Measurements from ENCODE around the gene OVAAL. TPM values are rescaled to one million over a fixed set of nuclear protein-coding genes. Genes with fewer than 3 reads are reported as not detected.
"Not testable (repeated sequence)": the region's sequence is repeated elsewhere in the genome, so short reads cannot be mapped to it uniquely, and the experiment has no call there.

The OVAAL gene
- total RNA-seq, 1 donor from 2014 or later: 0.96 TPM

- no peak for DNase-seq (ENCODE audit: low spot score)
Observed at GRCh38 chr1:180540697-180541594, 17.8 kb upstream of the OVAAL start.

DNA sequence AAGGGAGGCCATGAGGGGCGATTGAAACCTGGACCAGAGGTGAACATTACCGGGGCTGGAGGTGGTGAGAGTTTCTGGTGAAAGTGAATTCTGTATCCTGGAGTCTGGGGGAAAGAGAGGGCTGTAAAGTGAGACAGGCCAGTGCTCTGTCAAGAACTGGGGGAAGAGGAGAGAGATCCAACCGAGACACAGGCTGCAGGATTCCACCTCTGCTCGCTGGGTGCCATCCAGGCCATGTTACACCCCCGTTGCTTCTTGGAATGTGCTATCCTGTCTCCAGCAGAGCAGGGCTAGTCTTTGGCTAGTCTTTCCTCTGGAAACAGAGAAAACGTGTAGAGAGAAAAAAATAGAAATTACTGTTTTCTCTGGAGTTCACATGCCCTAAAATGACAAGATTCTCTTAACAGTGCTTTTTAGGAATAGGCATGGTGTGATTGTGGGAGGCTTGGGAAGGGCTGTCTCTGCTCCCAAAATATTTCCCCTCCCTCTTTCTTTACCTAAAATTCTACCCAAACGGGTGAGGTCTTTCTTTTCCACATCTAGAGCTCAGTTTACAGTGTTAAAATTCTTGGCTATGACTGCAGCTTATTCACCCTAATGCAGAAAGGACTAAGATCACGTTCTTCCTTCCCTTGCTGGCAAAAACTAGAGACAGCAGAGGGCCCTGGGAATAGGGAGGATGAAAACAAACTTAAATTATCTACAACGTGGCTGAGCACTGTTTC is 16.5 kb upstream of the OVAAL start:
- DNase-seq (ENCODE audit: low spot score): no peak

GRCh38 chr1:180542838-180543145 is 16.0 kb upstream of the OVAAL start:
- peak; percentile 57 for DNase-seq (ENCODE audit: low spot score)

DNA sequence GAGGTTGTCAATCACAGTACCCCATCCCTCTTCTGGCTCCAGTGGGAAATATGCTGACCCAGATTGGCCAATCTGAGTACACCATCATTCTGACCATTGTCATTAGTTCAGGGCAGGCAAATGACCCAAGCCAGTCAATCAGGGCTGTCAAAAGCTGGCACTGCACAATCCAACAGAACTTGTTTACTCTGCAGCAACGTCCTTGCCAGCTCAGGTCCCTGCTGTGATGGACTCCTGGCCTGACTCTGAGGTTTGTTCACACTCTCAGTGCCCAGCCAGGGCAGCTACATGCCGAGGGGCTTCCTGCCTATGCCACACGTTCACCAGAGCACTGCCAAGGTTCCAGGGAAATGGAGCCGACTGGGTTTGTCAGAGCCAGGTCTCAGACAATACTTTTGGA is 14.7 kb upstream of the OVAAL start:
- no peak for DNase-seq (ENCODE audit: low spot score)

DNA sequence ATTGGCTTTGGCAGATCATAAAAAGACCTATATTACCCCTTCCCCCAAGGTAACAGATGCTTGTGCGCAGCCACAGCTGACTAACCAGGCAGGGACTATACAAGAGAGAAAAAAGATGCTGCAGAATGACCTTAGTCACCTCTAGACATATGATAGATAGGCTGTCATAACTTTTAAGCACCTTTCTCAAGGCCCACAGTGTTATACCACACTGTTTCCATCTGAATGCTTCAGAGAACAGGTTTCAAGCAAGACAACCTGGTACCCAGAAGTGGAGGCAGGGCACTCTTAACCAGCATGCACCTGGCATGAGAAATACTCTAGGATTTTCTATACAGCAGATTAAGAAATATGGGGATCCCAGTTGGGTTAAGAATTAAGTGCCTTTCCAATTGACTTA is 12.8 kb upstream of the OVAAL start:
- DNase-seq (ENCODE audit: low spot score): no peak

DNA sequence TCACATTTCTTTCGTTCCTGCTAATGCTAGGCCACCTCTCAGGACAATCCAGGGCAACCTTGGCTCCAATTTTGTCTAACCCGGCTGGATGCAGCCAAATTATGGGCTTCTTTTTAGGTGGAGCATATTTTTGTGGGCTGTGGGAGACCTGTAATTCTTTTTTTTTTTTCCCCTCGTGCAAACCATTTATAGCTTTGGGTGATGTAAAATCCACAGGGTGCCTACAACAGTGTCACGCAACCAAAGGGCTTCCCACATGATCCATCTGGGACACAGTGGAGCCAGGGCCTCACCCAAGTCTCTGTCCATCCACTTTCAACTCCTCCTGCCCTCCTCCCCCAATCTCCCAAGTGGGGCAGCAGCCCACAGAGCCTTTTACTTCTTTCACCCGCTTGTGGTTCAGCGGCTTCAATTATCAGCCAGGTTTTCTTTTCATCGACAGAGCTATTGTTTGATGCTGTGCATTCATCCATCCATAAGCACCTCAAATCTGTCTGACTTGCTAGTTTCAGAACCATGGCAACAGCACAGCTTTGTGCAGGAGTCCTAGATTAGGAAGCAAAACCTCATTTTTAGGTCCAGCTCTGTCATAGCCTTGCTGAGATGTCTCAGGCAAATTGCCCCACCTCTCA is 10.0 kb upstream of the OVAAL start:
- DNase-seq (ENCODE audit: low spot score): no peak

DNA sequence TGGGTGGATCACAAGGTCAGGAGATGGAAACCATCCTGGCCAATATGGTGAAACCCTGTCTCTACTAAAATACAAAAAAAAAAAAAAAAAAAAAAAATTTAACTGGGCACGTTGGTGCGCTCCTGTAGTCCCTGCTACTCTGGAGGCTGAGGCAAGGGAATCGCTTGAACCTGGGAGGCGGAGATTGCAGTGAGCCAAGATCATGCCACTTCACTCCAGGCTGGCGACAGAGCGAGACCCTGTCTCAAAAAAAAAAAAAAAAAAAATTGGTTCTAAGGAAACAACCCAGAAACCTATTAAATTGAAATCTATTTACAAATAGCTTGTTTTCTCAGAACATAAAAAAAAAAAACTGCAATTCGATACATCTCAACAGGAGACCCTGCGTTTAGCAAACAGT is 9.0 kb upstream of the OVAAL start:
- DNase-seq (ENCODE audit: low spot score): not testable (repeated sequence)

GRCh38 chr1:180550241-180550640 is 8.5 kb upstream of the OVAAL start:
- no peak for DNase-seq (ENCODE audit: low spot score)

DNA sequence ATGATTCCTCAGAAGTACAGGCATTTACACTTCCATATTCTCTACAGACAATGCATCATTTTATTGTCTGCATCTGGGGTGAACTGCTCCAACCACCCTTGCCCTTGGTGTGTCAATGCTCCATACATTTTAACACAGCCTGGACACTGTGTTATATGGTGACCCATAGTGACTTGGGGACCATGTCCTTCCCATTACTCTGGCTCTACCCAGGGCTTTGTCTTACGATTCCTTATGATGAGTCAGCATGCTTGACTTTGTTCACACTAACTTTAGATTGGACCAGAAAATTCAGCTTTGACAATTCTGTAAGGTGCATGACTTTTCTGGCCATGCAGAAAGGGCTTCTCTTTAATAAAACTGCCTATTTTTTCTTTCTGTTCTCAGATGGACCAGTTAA is 6.8 kb upstream of the OVAAL start:
- DNase-seq (ENCODE audit: low spot score): no peak

DNA sequence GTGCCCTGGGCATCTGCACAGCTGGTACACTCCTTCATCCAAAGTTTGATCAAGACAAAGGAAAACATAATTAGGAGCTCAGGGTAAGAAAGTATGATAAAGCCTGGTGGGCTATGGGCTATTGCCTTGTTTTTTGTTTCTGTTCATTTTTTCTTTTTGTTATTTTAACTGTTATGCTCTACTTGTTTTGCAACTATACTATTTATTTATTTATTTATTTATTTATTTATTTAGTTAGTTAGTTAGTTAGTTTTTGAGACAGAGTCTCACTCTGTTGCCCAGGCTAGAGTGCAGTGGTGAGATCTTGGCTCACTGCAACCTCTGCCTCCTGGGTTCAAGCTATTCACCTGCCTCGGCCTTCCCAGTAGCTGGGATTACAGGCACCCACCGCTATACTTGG is 5.7 kb upstream of the OVAAL start:
- not testable (repeated sequence) for DNase-seq (ENCODE audit: low spot score)

DNA sequence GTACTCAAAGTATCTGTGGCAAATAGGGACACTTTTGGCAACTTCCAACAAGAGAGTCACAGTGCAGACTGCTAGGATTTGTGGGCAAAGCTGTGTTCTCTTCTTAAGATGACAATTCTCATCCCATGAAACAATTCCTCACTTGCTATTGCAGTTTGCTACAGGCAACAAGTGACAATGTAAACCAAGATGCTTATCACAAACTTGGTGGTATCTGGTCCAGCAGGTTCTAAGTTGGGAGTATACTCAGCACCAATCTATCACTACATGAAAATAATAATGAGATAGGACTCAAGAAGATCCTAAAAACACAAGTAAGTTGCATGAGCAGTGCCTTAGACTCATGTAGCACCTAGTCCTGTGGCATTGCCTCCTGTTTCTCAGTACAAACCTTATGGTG is 3.4 kb upstream of the OVAAL start:
- DNase-seq (ENCODE audit: low spot score): peak; percentile 28

GRCh38 chr1:180560200-180560867 is 1.6 kb downstream of the OVAAL start:
- DNase-seq (ENCODE audit: low spot score): no peak

- DNase-seq (ENCODE audit: low spot score): peak; percentile 27
Observed at GRCh38 chr1:180560868-180561600, 2.3 kb downstream of the OVAAL start.

GRCh38 chr1:180562640-180563025 is 3.9 kb downstream of the OVAAL start:
- no peak for DNase-seq (ENCODE audit: low spot score)

DNA sequence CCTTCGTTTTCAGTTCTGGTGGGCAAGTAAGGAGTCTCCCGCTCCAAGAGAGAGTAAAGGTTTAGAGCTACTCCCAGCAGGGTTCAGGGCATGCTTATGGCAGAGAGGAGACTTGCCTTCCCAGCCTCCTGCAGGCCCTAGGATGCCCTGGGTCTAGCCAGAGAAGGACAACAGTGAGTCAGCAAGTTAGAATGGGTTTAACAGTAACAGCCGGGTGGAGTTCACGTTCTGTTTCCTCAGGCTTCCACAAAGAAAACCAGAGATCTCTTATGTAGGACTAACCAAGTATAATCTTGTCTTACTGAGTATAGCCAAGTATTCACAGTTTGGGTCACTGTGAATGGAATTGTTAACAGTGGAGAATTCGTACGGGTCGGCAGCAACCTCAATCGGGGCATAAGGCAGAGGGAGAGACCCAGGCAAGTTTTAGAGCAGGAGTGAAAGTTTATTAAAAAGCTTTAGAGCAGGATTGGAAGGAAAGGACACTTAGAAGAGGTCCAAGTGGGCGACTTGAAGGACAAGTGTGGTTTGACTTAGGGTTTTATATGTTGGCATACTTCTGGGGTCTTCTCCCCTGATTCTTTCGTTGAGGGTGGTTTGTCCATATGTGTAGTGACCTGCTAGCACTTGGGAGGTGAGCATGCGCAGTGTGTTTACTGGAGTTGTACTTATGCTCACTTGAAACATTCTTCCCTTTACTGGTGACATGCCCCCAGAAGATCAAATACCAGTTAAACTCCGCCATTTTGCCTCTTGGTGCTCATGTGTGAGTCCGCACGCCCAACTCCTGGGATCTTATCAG is 4.5 kb downstream of the OVAAL start:
- DNase-seq (ENCODE audit: low spot score): peak; percentile 53

GRCh38 chr1:180565121-180565871 is 6.5 kb downstream of the OVAAL start:
- no peak for DNase-seq (ENCODE audit: low spot score)

DNA sequence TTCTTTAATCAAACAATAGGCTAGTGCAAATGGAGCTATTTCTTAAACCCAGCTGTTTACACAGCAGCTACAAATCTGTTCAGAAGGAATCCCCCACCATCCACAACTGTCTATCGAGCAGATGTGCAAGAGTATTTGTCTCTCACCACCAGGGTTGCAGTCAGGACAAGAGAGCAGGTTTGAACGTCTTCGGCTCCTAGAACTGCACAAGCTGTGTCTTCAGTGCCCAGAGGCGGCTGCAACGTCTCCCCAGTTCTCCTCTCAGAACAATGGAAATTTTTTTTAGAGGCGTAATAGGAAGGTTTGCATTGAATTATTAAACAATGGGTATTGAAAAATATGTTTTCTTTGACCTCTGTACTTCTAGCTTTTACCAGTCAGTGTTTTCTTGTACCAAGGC is 7.3 kb downstream of the OVAAL start:
- DNase-seq (ENCODE audit: low spot score): no peak

DNA sequence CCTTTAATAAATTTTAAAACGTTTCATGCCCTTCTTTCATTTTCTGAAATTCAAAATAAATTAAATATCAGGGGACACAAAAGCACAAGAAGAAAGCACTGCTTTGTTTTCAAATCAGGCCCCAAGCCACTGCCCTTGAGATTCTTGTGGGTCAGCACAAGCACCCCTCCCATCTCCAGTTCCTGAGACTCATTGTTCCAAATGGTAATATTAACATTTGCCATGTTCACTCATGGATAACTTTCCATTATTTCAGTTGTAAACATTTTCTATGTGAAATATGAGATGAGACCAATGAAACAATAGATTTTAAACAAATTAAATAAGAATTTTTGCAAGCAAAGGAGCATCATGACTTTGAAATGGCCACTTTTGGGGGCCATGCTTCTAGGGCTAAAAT is 7.7 kb downstream of the OVAAL start:
- no peak for DNase-seq (ENCODE audit: low spot score)

DNA sequence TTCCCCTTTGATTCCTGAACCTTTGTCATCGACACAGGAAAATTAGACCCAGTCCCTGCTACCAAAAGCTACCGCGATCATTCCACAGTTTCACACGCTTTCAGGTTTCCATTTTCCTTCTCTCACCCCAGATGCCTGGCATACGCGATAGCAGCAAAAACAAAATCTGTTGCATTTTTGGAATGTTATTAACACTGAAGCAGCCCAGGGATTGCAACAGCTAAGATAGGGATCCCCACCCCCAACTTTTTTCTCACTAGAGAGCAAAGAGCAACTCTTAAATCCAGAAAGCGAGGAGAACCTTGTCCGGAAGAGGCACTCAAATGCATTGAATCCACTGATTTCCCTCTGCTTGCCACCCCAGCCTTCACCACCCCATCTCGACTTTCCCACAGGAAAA is 8.9 kb downstream of the OVAAL start:
- no peak for DNase-seq (ENCODE audit: low spot score)

- DNase-seq (ENCODE audit: low spot score): no peak
Observed at GRCh38 chr1:180568184-180568583, 9.4 kb downstream of the OVAAL start.
